GM21529 (cell line): ENCODE data around the gene SORCS3.

ENCODE experiments used
- ATAC-seq: cut with Tn5 transposase; IDR thresholded peaks from one replicate; pipeline ENCODE4 v1.9.1; 2021; ENCODE audit not compliant: unreplicated experiment

SORCS3 gene

GRCh38 chr10:105243825-105244224, 602.7 kb downstream of the SORCS3 start:
- ATAC-seq: no peak

GRCh38 chr10:105247831-105248499, 606.9 kb downstream of the SORCS3 start:
- ATAC-seq: no peak

GRCh38 chr10:105252911-105253310, 611.8 kb downstream of the SORCS3 start:
- no peak for ATAC-seq

- no peak for ATAC-seq
Measured at GRCh38 chr10:105253515-105254212, 612.6 kb downstream of the SORCS3 start.

GRCh38 chr10:105258036-105258673, 617.1 kb downstream of the SORCS3 start:
- no peak for ATAC-seq

GRCh38 chr10:105258674-105259065, 617.6 kb downstream of the SORCS3 start:
- no peak for ATAC-seq

GRCh38 chr10:105259201-105259600, 618.1 kb downstream of the SORCS3 start:
- ATAC-seq: no peak

GRCh38 chr10:105262666-105263065, 621.6 kb downstream of the SORCS3 start:
- ATAC-seq: no peak

- no peak for ATAC-seq
Measured at GRCh38 chr10:105266966-105267539, 626.0 kb downstream of the SORCS3 start.

GRCh38 chr10:105268961-105269360, 627.9 kb downstream of the SORCS3 start:
- ATAC-seq: no peak

GRCh38 chr10:105269689-105270088, 628.6 kb downstream of the SORCS3 start:
- no peak for ATAC-seq

GRCh38 chr10:105274556-105275070, 633.5 kb downstream of the SORCS3 start:
- ATAC-seq: no peak

GRCh38 chr10:105278439-105278838, 637.3 kb downstream of the SORCS3 start:
- no peak for ATAC-seq

- ATAC-seq: no peak
Measured at GRCh38 chr10:105279101-105279500, 638.0 kb downstream of the SORCS3 start.

- no peak for ATAC-seq
Measured at GRCh38 chr10:105280895-105281294, 639.8 kb downstream of the SORCS3 start.

- no peak for ATAC-seq
Measured at GRCh38 chr10:105284476-105285215, 643.6 kb downstream of the SORCS3 start.

- ATAC-seq: no peak
Measured at GRCh38 chr10:105288026-105288425, 646.9 kb downstream of the SORCS3 start.

- ATAC-seq: no peak
Measured at GRCh38 chr10:105288613-105289012, 647.5 kb downstream of the SORCS3 start.

- no peak for ATAC-seq
Measured at GRCh38 chr10:105291571-105291970, 650.5 kb downstream of the SORCS3 start.

GRCh38 chr10:105292236-105292635, 651.1 kb downstream of the SORCS3 start:
- no peak for ATAC-seq
